Pancreas (tissue), 10 donors: ENCODE measurements around the gene ST3GAL4. TPM values are rescaled to one million over a fixed set of nuclear protein-coding genes. Genes with fewer than 3 reads are reported as not detected.

Source experiments
- ATAC-seq, 4 donors: fragments of 200-7000 bp; cut with Tn5 transposase; one replicate each; pipeline versions ENCODE4 v1.8.0 to v1.9.1; 2020; ENCODE audit warnings: mild to moderate bottlenecking in 4 of 4, moderate library complexity in 4 of 4
- DNase-seq, 6 donors: peaks; one replicate each; pipeline ENCODE4 v3.0.0-alpha.2; 2020
- FAIRE-seq: peaks from 2 replicates; lab custom pipeline; 2012; peaks lifted over from hg19 to GRCh38; lab: Jason Lieb, UNC
- H3K27ac ChIP-seq, 4 donors: fragments of 200-600 bp; sonication (generic); 1 replicate in 3 of 4; 2 replicates in 1 of 4; pipeline versions ENCODE4 v1.5.0 to v1.8.0; 2020
- H3K27me3 ChIP-seq, 4 donors: fragments of 200-600 bp; one replicate each; pipeline ENCODE4 v1.8.0; 2021
- H3K36me3 ChIP-seq, 3 donors: fragments of 200-600 bp; sonication (generic) in 1 of 3; one replicate each; pipeline versions ENCODE4 v1.5.0 to v1.8.0; 2020 to 2021
- H3K4me1 ChIP-seq, 3 donors: fragments of 200-600 bp; one replicate each; pipeline ENCODE4 v1.8.0; 2021
- H3K4me3 ChIP-seq, 4 donors: fragments of 200-600 bp; sonication (generic) in 2 of 4; one replicate each; pipeline versions ENCODE4 v1.5.0 to v1.8.0; 2020 to 2021
- H3K9me3 ChIP-seq, 4 donors: fragments of 200-600 bp; one replicate each; pipeline ENCODE4 v1.8.0; 2021
- WGBS, 2 donors: extraction: QIAGEN DNeasy Blood & Tissue Kit; methylation state at CpG; one replicate each; pipeline ENCODE4 v1.1.7; 2013; 5-methylcytosine and 5-hydroxymethylcytosine counted together
- intact Hi-C, 3 donors: fragments of 100-400 bp; cut with DNase I; formaldehyde crosslinking; loops; one replicate each; pipeline versions ENCODE4 v1.11.1 to v1.14.2; 2022
- polyA plus RNA-seq, 2 donors: library from polyadenylated mRNA; stranded (reverse); fragments of 200-250 nt; gene quantifications; one replicate each; pipeline ENCODE4 v1.2.3, GENCODE V29; 2013
- total RNA-seq, 6 donors: library from RNA; stranded (reverse); fragmentation: NEBNext Ultra II Directional in 4 of 6; extraction: Animal tissue kit (Norgen Biotek cat#: 25700) in 4 of 6; gene quantifications; one replicate each; pipeline versions ENCODE4 v1.2.1 to v1.2.4, GENCODE V29; 2021 to 2023
- TF ChIP-seq, protein P1 (sequence below), 4 donors: fragments of 200-600 bp; sonication (generic) in 3 of 4; IDR thresholded peaks; one replicate each; pipeline versions ENCODE4 v1.5.0 to v1.8.0; 2021; ENCODE audit warnings: antibody characterized with exemption in 4 of 4
- donor health status: healthy with polysubstance abuse.
- donor health status: DM: no; HTN: no; CAD: no; lungs with moderate emphysema.
- donor health status: DM: no; HTN: no; CAD: no.
- donor health status: control.
- donor health status: control.
- donor health status: Bipolar disorder and iron deficiency.
- donor health status: DM: yes; HTN: yes; CAD: no.
- donor health status: DM: no; HTN: no; CAD: no.
- donor health status: DM: no; HTN: no; CAD: no.
- donor health status: DM: yes; HTN: yes; CAD: no.

Gene ST3GAL4
- total and polyA plus RNA-seq, 8 donors = 2.6 to 12.9 (median 9.4) TPM

DNA sequence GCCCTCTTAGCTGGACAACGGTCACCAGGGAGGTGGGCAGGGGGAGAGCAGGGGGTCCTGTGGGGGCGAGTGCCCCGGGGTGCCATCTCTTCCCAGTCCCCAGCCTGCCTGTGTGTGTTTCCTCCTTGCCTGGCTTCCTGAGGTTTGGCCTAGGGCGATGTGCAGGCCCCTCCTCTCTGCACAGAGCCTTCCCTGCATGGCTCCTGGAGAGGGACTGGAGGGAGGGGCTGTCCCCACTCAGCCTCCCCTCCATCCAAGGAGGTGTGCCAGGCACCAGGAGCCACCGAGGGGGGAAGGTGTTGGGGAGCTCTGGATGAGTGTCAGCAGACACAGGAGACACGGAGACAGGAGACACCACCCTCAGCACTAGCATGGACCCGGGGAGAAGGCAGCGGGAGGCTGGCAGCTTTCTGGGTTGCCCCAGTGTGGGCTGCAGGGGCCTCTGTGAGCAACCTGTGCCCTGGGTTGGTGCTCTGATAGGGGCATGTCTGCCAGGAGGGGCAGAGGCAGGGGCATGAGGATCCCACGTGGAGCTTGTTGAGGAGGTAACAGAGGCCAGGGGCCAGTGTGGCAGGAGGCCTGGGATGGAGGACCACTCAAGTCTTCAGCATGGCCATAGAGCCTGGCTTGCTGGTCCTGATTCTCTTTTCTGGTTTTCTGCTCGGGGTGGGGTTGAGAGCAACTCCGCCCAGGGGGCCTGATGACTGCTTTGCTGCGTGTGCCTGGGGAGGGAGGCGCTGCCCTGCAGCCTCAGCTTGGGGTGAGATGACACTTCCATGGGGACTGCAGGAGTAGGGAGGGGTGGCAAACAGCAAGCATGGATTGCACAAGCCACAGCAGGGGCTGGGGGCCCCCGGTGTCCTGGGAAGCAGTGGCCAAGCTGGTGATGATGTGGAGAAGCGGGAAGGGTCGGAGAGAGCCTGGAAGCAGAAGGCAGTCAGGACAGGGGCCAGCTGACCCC is 78.8 kb downstream of the ST3GAL4 start:
- no peaks in the 10 kb centered on the region for H3K4me1 ChIP-seq
- H3K27ac ChIP-seq = no peak overlapping the region
- intact Hi-C loops = no loop called here
- TF ChIP-seq, protein P1, sequence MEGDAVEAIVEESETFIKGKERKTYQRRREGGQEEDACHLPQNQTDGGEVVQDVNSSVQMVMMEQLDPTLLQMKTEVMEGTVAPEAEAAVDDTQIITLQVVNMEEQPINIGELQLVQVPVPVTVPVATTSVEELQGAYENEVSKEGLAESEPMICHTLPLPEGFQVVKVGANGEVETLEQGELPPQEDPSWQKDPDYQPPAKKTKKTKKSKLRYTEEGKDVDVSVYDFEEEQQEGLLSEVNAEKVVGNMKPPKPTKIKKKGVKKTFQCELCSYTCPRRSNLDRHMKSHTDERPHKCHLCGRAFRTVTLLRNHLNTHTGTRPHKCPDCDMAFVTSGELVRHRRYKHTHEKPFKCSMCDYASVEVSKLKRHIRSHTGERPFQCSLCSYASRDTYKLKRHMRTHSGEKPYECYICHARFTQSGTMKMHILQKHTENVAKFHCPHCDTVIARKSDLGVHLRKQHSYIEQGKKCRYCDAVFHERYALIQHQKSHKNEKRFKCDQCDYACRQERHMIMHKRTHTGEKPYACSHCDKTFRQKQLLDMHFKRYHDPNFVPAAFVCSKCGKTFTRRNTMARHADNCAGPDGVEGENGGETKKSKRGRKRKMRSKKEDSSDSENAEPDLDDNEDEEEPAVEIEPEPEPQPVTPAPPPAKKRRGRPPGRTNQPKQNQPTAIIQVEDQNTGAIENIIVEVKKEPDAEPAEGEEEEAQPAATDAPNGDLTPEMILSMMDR (IDR thresholded peaks at IDR 0.05) = no peak
- FAIRE-seq (no peak), DNase-seq (peak in 1 of 6 donors; percentile 57), ATAC-seq (no peak)
- no peaks in the 10 kb centered on the region for H3K27me3 ChIP-seq
- H3K36me3 ChIP-seq = no peaks in the 10 kb centered on the region
- H3K9me3 ChIP-seq = no peaks in the 10 kb centered on the region
- WGBS, 2 donors = 63 to 77% methylated on average over 15 to 16 of the region's 16 CpGs
- H3K4me3 ChIP-seq = no peak overlapping the region

DNA sequence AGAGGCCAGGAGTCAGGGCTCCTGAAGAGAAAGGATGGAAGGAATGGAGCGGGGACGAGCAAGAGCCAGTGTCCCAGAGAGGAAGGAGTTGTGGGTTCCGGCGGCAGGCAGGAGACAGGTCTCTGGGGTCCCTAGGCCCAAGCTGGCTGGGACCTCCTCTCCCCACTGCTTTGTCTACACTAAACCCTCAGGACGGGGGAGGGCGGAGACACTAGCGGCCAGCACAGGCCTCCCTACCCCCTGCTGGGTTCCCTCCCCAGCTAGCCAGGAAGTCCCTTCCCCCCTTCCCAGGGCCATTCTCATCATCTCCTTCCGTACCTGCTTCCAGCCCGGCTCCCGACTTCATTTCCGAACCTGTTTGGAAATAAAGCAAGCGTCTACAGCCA is 79.5 kb downstream of the ST3GAL4 start:
- no peaks in the 10 kb centered on the region for H3K4me1 ChIP-seq
- WGBS, 2 donors = 71 to 78% methylated on average over 10 to 12 of the region's 12 CpGs
- ATAC-seq = no peak
- peak in 1 of 6 donors; percentile 44 for DNase-seq
- H3K9me3 ChIP-seq = no peaks in the 10 kb centered on the region
- no peak for FAIRE-seq
- H3K4me3 ChIP-seq = no peak overlapping the region
- H3K36me3 ChIP-seq = no peaks in the 10 kb centered on the region
- TF ChIP-seq, protein P1 (IDR thresholded peaks at IDR 0.05) = no peak
- H3K27ac ChIP-seq = no peak overlapping the region
- intact Hi-C loops = no loop called here
- H3K27me3 ChIP-seq = no peaks in the 10 kb centered on the region

GRCh38 chr11:126436209-126436755 is 80.8 kb downstream of the ST3GAL4 start:
- Histone ChIP-seq H3K36me3 (no peaks in the 10 kb centered on the region), H3K27me3 (peaks cover 0 to 4% (median 0%) of the 10 kb centered on the region in 4 donors), H3K9me3 (no peaks in the 10 kb centered on the region), H3K27ac (no peak overlapping the region), H3K4me1 (no peaks in the 10 kb centered on the region), H3K4me3 (no peak overlapping the region)
- DNase-seq (peak in 1 of 6 donors; percentile 51), FAIRE-seq (no peak), ATAC-seq (no peak)
- TF ChIP-seq, protein P1 (IDR thresholded peaks at IDR 0.05) = no peak
- intact Hi-C loops = no loop called here
- WGBS, 2 donors = 79 to 84% methylated on average over 7 of the region's 7 CpGs

GRCh38 chr11:126437731-126438130 is 82.2 kb downstream of the ST3GAL4 start:
- Histone ChIP-seq H3K4me3 (no peak overlapping the region), H3K27ac (no peak overlapping the region), H3K9me3 (no peaks in the 10 kb centered on the region), H3K36me3 (no peaks in the 10 kb centered on the region), H3K4me1 (no peaks in the 10 kb centered on the region), H3K27me3 (peaks cover 0 to 4% (median 2%) of the 10 kb centered on the region in 4 donors)
- ATAC-seq (no peak), DNase-seq (no peak), FAIRE-seq (no peak)
- 79 to 91% methylated on average over 5 of the region's 5 CpGs for WGBS, 2 donors
- TF ChIP-seq, protein P1 (IDR thresholded peaks at IDR 0.05) = no peak
- intact Hi-C loops = no loop called here
